Endothelial cell of umbilical vein (primary cell): ENCODE results near the gene CLN6. TPM values are rescaled to one million over a fixed set of nuclear protein-coding genes. Genes with fewer than 3 reads are reported as not detected.

Source experiments
- BruUV-seq: library from RNA; stranded (reverse); fragments of 400-500 nt; replicated peaks from 2 replicates; lab custom pipeline; 2021; lab: Mats Ljungman, UMichigan
- CTCF ChIA-PET: fragments of 300-600, 350-600 bp; sonication (Branson Sonifier 250); formaldehyde crosslinking; loops from one replicate; lab custom pipeline; 2021; ENCODE audit warnings: antibody characterized with exemption, inconsistent platforms; lab: Charles Lee
- POLR2A ChIA-PET: fragments of 300-600, 350-600 bp; sonication (Branson Sonifier 250); formaldehyde crosslinking; loops from one replicate; lab custom pipeline; 2021; ENCODE audit warnings: antibody characterized with exemption, inconsistent platforms; lab: Charles Lee
- DNase-seq: peaks from one replicate; pipeline ENCODE4 v3.0.0-alpha.2; 2011; ENCODE audit warnings: low read depth, low spot score
- FAIRE-seq: peaks from 2 replicates; lab custom pipeline; 2011; peaks lifted over from hg19 to GRCh38; lab: Jason Lieb, UNC
- H2AFZ ChIP-seq: 2 replicates; pipeline ENCODE4 v1.6.0; 2012; ENCODE audit warnings: low read depth, low read length, control low read depth, inconsistent platforms
- H3K27ac ChIP-seq: 2 replicates; pipeline ENCODE4 v1.5.1; 2011; ENCODE audit warnings: low read depth, mild to moderate bottlenecking, control low read depth, low read length, moderate library complexity; ENCODE audit not compliant: insufficient read depth
- H3K27me3 ChIP-seq, 2 experiments: 2 replicates each; pipeline versions ENCODE4 v1.6.0 to v1.6.1; 2011; ENCODE audit warnings: low read length in 2 of 2, mixed read lengths in 1 of 2; ENCODE audit not compliant: control insufficient read depth in 2 of 2, insufficient read depth in 2 of 2
- H3K36me3 ChIP-seq, 2 experiments: 2 replicates in 1 of 2; 3 replicates in 1 of 2; pipeline ENCODE4 v1.5.1; 2011; ENCODE audit warnings: low read length in 2 of 2, mild to moderate bottlenecking in 1 of 2, moderate library complexity in 1 of 2; ENCODE audit not compliant: control insufficient read depth in 2 of 2, insufficient read depth in 2 of 2; ENCODE audit errors: extremely low read depth in 1 of 2
- H3K4me1 ChIP-seq: 3 replicates; pipeline ENCODE4 v1.5.1; 2011; ENCODE audit warnings: mild to moderate bottlenecking, low read length; ENCODE audit not compliant: control insufficient read depth, insufficient read depth; ENCODE audit errors: extremely low read depth
- H3K4me2 ChIP-seq: 2 replicates; pipeline ENCODE4 v1.6.1; 2011; ENCODE audit warnings: low read length, control low read depth, mixed read lengths; ENCODE audit not compliant: insufficient read depth
- H3K4me3 ChIP-seq, 3 experiments: fragments of 200-600 bp in 1 of 3; sonication (generic), shearing (Covaris generic) in 1 of 3; replicated peaks in 1 of 3; 2 replicates each; pipeline ENCODE4 v1.5.1; 2011 to 2016; ENCODE audit warnings: control low read depth in 3 of 3, low read length in 3 of 3, mild to moderate bottlenecking in 2 of 3, inconsistent platforms in 1 of 3, low read depth in 1 of 3, moderate library complexity in 1 of 3; ENCODE audit not compliant: insufficient read depth in 1 of 3
- H3K79me2 ChIP-seq: 2 replicates; pipeline ENCODE4 v1.6.0; 2012; ENCODE audit warnings: low read length, inconsistent platforms; ENCODE audit not compliant: control insufficient read depth, insufficient read depth
- H3K9ac ChIP-seq: replicated peaks from 2 replicates; pipeline ENCODE3; 2011; ENCODE audit warnings: low read length, control low read depth; ENCODE audit not compliant: insufficient read depth; ENCODE audit errors: extremely low read depth
- H3K9me1 ChIP-seq: replicated peaks from 3 replicates; pipeline ENCODE4 v1.6.0; 2011; ENCODE audit warnings: mild to moderate bottlenecking, low read length; ENCODE audit not compliant: control insufficient read depth, insufficient read depth; ENCODE audit errors: extremely low read depth
- H3K9me3 ChIP-seq: replicated peaks from 2 replicates; pipeline ENCODE4 v1.5.1; 2012; ENCODE audit warnings: low read length, inconsistent platforms; ENCODE audit not compliant: control insufficient read depth, insufficient read depth
- H4K20me1 ChIP-seq: replicated peaks from 2 replicates; pipeline ENCODE3; 2011; ENCODE audit warnings: mild to moderate bottlenecking, low read length; ENCODE audit not compliant: control insufficient read depth, insufficient read depth; ENCODE audit errors: extremely low read depth
- EZH2 ChIP-seq: IDR thresholded peaks from 2 replicates; pipeline ENCODE4 v1.6.1; 2012; ENCODE audit warnings: borderline replicate concordance, low read depth, mild to moderate bottlenecking, moderate library complexity, low read length, inconsistent platforms; ENCODE audit not compliant: severe bottlenecking
- FOS ChIP-seq: IDR thresholded peaks from 2 replicates; pipeline ENCODE4 v1.6.1; 2011; ENCODE audit warnings: mild to moderate bottlenecking, low read length, moderate library complexity, borderline replicate concordance; ENCODE audit not compliant: insufficient read depth
- GATA2 ChIP-seq: IDR thresholded peaks from 2 replicates; pipeline ENCODE4 v1.7.0; 2011; ENCODE audit warnings: low read depth, mild to moderate bottlenecking, moderate library complexity, mixed read lengths, low read length; ENCODE audit not compliant: insufficient read length, insufficient read depth
- JUN ChIP-seq: IDR thresholded peaks from 2 replicates; pipeline ENCODE4 v1.6.1; 2011; ENCODE audit warnings: borderline replicate concordance, low read depth; ENCODE audit not compliant: insufficient read length, insufficient read depth
- MAX ChIP-seq: IDR thresholded peaks from 2 replicates; pipeline ENCODE4 v1.6.1; 2011; ENCODE audit not compliant: insufficient read depth, insufficient read length
- MYC ChIP-seq: IDR thresholded peaks from one replicate; pipeline ENCODE4 v1.6.1; 2011; ENCODE audit warnings: mild to moderate bottlenecking, low read depth, low read length
- POLR2A ChIP-seq: IDR thresholded peaks from 2 replicates; pipeline ENCODE4 v1.6.1; 2012; ENCODE audit warnings: low read depth, mild to moderate bottlenecking, control low read depth, low read length
- POLR2AphosphoS5 ChIP-seq: IDR thresholded peaks from 2 replicates; pipeline ENCODE4 v1.6.1; 2012; ENCODE audit warnings: low read depth, mild to moderate bottlenecking, control low read depth, low read length, moderate library complexity; ENCODE audit not compliant: insufficient read depth
- dilution Hi-C: fragments of 300-500 bp; cut with MboI; formaldehyde crosslinking; loops from one replicate; pipeline ENCODE4 v1.15.0; 2019; ENCODE audit warnings: low sequenced_read_pairs; ENCODE audit not compliant: extremely low pct_ligation_motif_present
- intact Hi-C: fragments of 100-400 bp; cut with micrococcal nuclease; formaldehyde crosslinking; loops from one replicate; pipeline ENCODE4 v1.10.0; 2022
- polyA plus RNA-seq, 4 experiments: library from polyadenylated mRNA; depleted of rRNA in 3 of 4; stranded (reverse) in 3 of 4; unstranded in 1 of 4; fragments of >200 nt; gene quantifications; 2 replicates each; pipeline versions ENCODE4 v1.2.1 to v1.2.3, GENCODE V29; 2011 to 2012; ENCODE audit warnings: missing spikeins in 1 of 4
- total RNA-seq: library from RNA; stranded (reverse); gene quantifications from 2 replicates; pipeline ENCODE4 v1.2.3, GENCODE V29; 2021
- TF ChIP-seq, protein P1 (sequence below), 2 donors: IDR thresholded peaks; 1 replicate in 1 of 2; 2 replicates in 1 of 2; pipeline ENCODE4 v1.5.1; 2011; ENCODE audit warnings: low read length in 2 of 2, mild to moderate bottlenecking in 2 of 2, moderate library complexity in 2 of 2, control low read depth in 1 of 2, inconsistent platforms in 1 of 2, low read depth in 1 of 2; ENCODE audit not compliant: insufficient read depth in 1 of 2; ENCODE audit errors: extremely low read depth in 1 of 2

CLN6 gene
- total and polyA plus RNA-seq, 2 donors (not counting 3 experiments of a cell fraction or from before 2014, with no cell fraction given), result 53.9 to 75.5 TPM

GRCh38 chr15:68271854-68272471 is 42.4 kb upstream of the CLN6 start:
- H3K9me1 ChIP-seq, result no peaks in the 10 kb centered on the region
- H2AFZ ChIP-seq, result peak overlapping the region; percentile 85
- dilution Hi-C loops (no loop called here), intact Hi-C loops (no loop called here)
- no peaks in the 10 kb centered on the region for H4K20me1 ChIP-seq
- no peaks in the 10 kb centered on the region for H3K36me3 ChIP-seq
- ChIA-PET CTCF (interaction anchor here (0.7 to 2.3 kb wide), 3 partner anchors 9 to 35 kb away, joined by 4 to 7 read pairs (median 4); no protein-coding TSS in a partner anchor), POLR2A (no interaction called here)
- FAIRE-seq (no peak), DNase-seq (no peak)
- BruUV-seq, result TSS peak; percentile 26
- no peak overlapping the region for H3K4me3 ChIP-seq
- H3K27ac ChIP-seq, result no peak overlapping the region
- H3K4me2 ChIP-seq, result no peak overlapping the region
- H3K4me1 ChIP-seq, result peaks cover 18% of the 10 kb centered on the region
- no peaks in the 10 kb centered on the region for H3K79me2 ChIP-seq
- no peak overlapping the region for H3K9ac ChIP-seq
- H3K9me3 ChIP-seq, result no peaks in the 10 kb centered on the region
- peaks cover 2 to 10% of the 10 kb centered on the region in 2 experiments for H3K27me3 ChIP-seq
- no peak for TF ChIP-seq POLR2AphosphoS5
- no peak for TF ChIP-seq EZH2
- TF ChIP-seq FOS, result peak; percentile 32

- no peak overlapping the region for H2AFZ ChIP-seq
- no peaks in the 10 kb centered on the region for H3K9me1 ChIP-seq
- DNase-seq (no peak), FAIRE-seq (no peak)
- intact Hi-C loops (no loop called here), dilution Hi-C loops (no loop called here)
- POLR2A ChIA-PET, result no interaction called here
- peaks cover 18 to 31% of the 10 kb centered on the region in 2 experiments for H3K27me3 ChIP-seq
- no peak overlapping the region for H3K4me2 ChIP-seq
- no peak overlapping the region for H3K4me3 ChIP-seq
- TF ChIP-seq GATA2 (no peak), MAX (no peak), MYC (no peak), JUN (no peak), POLR2AphosphoS5 (no peak), FOS (no peak), EZH2 (no peak), POLR2A (no peak)
- TF ChIP-seq, protein P1, sequence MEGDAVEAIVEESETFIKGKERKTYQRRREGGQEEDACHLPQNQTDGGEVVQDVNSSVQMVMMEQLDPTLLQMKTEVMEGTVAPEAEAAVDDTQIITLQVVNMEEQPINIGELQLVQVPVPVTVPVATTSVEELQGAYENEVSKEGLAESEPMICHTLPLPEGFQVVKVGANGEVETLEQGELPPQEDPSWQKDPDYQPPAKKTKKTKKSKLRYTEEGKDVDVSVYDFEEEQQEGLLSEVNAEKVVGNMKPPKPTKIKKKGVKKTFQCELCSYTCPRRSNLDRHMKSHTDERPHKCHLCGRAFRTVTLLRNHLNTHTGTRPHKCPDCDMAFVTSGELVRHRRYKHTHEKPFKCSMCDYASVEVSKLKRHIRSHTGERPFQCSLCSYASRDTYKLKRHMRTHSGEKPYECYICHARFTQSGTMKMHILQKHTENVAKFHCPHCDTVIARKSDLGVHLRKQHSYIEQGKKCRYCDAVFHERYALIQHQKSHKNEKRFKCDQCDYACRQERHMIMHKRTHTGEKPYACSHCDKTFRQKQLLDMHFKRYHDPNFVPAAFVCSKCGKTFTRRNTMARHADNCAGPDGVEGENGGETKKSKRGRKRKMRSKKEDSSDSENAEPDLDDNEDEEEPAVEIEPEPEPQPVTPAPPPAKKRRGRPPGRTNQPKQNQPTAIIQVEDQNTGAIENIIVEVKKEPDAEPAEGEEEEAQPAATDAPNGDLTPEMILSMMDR (IDR thresholded peaks at IDR 0.05; ENCODE audit: extremely low read depth in 1 of 2, insufficient read depth in 1 of 2, low read depth in 1 of 2, low read length in 2 of 2), result no peak
- no peaks in the 10 kb centered on the region for H3K9me3 ChIP-seq
- H3K4me1 ChIP-seq, result peaks cover 12% of the 10 kb centered on the region
- no TSS peak for BruUV-seq
- H3K36me3 ChIP-seq, result no peaks in the 10 kb centered on the region
- no peak overlapping the region for H3K9ac ChIP-seq
- no peaks in the 10 kb centered on the region for H4K20me1 ChIP-seq
- CTCF ChIA-PET, result interaction anchor here (1.1 kb wide), 1 partner anchor 16 kb away, joined by 3 read pairs; no protein-coding TSS in a partner anchor
- no peaks in the 10 kb centered on the region for H3K79me2 ChIP-seq
- H3K27ac ChIP-seq, result no peak overlapping the region
These were observed 38.9 kb upstream of the CLN6 start for GRCh38 chr15:68268405-68268804.
